GM18507 (cell line): ENCODE data around the gene TMEM164.
A peak's percentile ranks its signal among the peaks of the same experiment; 100 is the strongest.

Experiments used
- DNase-seq: peaks from one replicate; pipeline ENCODE4 v3.0.0; 2011; ENCODE audit warnings: low read depth; ENCODE audit not compliant: insufficient read length; ENCODE audit errors: extremely low spot score
- FAIRE-seq: peaks from 2 replicates; lab custom pipeline; 2011; peaks lifted over from hg19 to GRCh38; lab: Jason Lieb, UNC

Gene TMEM164

GRCh38 chrX:110060846-110061537, 58.1 kb downstream of the TMEM164 start:
- no peak for DNase-seq
- FAIRE-seq = no peak

DNA sequence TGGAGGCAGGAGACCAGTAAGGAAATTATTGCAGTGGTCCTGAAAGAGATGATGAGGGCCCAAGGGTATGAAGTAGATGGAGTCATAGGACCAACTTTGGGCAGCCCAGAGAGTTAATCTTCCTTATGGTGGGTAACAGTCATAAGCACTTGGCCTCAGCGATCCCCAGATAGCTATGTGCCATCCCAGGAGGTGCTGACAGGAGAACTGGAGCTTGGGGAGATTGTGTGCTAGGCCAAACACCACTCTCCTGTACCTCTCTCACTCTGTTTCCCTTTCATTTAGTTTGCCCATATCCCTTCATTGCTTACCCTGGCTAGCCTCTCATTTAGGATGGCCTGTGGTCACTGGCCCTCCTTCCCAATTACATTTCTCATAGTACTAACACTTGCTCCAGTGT, 60.0 kb downstream of the TMEM164 start:
- FAIRE-seq (no peak), DNase-seq (no peak)

DNA sequence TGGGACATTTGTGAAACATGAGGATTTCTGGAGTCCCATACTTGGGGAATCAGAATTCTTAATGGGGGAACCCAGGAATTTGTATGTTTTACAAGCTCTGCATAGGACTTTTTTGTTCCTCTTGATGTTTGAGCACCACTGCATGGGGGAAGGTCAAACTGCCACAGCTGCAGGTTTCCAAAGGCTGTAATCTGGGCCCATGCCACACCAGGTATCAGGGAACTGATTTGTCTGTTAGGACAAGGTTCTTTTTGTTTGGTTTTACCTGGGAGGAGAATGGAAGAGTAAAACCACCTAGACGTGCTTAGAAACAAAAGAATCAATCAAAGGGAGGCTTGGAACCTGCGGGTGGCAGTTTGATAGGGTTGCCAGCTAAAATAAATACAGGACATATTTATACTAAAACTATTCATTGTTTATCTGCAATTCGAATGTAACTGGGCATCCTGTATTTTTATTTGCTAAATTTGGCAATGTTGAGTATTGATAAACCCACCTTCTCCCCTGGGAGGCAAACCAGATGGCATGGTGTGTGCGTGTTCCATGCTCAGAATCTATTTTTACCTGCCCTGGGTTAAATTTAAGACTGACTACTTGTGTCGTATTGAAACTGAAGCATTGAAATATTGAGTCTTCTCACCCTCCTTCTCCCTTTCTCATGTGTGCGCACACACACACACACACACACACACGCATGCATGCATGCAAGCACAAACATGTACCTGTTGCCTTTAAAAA, 63.7 kb downstream of the TMEM164 start:
- DNase-seq = no peak
- FAIRE-seq = no peak

- DNase-seq (no peak), FAIRE-seq (no peak)
Observed at GRCh38 chrX:110070970-110071369, 68.1 kb downstream of the TMEM164 start.

- no peak for FAIRE-seq
- DNase-seq = no peak
Observed at GRCh38 chrX:110081320-110081719, 78.4 kb downstream of the TMEM164 start.

GRCh38 chrX:110081740-110082139, 78.8 kb downstream of the TMEM164 start:
- no peak for DNase-seq
- FAIRE-seq = no peak

DNA sequence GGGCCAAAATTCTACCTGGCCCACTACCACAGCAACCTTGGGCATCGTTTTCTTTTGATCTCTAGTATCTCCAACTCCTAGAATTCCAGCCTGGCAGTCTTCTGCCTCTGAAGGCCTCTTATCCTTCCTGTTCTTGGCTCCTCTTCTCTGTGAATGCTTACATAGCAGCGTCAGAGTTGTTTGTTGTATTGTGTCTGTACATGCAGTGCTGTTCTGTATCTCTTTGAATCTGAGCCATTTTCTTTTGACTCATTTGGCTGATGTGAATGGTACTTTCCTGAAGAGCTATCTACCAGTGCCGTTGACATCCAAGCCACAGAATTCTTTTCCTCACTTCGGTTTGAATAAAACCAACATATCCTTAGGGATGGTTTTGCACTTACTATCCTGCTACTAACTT, 79.2 kb downstream of the TMEM164 start:
- no peak for FAIRE-seq

DNA sequence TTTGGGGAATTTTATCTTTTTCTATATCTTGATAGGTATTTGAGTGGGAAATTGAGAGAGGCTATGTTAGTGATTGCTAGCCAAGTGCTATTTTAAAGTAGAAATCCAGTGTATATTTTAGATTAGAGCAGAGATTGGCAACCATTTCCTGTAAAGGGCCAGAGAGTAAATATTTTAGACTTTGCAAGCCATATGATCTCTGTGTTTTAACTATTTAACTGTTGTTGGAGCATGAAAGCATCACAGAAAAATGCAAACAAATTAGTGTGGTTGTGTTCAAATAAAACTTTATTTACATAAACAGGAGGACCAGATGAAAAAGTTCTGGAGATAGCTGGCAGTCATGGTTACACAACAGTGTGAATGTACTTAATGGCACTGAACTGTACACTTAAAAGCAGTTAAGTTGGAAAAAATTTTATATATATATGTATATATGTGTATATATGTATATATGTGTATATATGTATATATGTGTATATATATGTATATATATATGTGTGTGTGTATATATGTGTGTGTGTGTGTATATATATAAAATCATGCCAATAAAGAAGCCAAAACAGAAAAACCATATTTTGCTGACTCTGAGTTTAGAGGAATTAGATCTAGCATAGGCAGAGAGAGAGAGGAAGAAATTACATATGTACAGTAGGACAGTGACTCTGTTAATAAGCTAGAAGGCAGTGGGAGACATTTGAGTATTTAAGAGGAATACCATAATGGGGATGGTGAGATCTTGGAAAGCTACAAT, 83.4 kb downstream of the TMEM164 start:
- no peak for DNase-seq

More for the DNA sequence above, 79.2 kb downstream of the TMEM164 start:
- no peak for DNase-seq

DNA sequence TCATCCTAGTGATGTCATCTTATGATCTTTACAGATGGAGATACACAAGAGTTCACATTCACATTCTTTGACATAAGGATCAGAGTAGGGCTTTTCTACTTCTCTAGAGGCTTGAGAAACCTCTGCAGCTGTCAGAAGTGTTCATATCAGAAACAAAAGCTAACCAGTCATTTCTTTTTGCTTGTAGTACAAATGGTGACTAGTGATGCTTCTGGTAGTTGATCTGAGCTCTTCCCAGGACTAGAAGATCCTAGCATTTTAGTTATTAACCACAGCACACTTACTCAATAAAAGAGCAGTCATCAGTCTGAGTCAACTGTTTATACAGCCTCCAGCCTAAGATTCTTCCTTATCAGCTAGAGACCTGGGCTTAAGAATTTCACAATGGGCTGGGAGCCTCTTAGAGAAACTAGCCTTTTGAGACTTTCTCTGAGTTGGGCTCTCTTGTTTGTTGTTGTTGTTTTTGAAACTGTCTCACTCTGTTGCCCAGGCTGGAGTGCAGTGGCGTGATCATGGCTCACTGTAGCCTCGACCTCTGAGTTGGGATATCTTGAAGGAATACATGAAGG, 84.1 kb downstream of the TMEM164 start:
- peak; percentile 21 for FAIRE-seq
- no peak for DNase-seq

More for the DNA sequence above, 83.4 kb downstream of the TMEM164 start:
- FAIRE-seq = no peak

DNA sequence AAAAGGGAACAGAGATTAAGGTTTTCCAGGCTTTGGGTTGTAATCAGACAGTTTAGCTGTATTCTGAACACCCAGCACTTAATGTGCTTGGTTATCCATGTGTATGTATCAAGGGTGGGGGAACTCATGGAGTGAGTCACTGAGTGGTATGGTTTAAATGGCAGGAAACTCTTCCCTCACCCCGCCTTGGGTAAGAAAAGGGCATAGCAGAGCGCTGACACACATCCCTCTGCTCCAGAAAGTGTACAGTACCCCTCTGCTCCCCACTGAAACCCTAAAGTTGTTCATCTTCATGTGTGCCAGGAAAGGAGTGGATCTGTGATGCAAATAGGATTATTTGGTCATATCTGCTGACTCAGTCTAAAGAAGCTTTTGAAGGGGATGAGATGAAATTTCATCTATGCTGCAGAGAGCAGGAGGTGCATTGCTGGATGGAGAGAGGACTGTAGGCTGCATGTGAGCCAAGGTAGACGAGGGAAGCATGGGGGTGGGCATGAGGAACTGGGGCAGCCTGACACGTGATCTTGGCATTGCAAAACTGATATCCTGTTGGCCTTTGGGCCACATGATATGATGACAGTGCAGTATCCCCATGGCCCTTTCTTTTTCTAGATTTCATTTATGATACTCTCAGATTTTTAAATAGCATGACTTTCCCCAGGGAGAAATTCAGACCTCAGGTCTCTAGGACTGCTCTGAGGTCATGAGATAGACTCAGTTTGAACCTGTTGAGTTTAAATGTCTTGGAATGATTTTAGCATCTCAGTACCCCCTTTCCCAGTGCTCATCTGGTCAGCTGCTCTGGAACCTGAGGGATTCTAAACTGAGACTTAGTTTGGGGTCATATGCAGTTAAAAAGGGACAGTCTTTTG, 84.8 kb downstream of the TMEM164 start:
- no peak for DNase-seq
- no peak for FAIRE-seq

DNA sequence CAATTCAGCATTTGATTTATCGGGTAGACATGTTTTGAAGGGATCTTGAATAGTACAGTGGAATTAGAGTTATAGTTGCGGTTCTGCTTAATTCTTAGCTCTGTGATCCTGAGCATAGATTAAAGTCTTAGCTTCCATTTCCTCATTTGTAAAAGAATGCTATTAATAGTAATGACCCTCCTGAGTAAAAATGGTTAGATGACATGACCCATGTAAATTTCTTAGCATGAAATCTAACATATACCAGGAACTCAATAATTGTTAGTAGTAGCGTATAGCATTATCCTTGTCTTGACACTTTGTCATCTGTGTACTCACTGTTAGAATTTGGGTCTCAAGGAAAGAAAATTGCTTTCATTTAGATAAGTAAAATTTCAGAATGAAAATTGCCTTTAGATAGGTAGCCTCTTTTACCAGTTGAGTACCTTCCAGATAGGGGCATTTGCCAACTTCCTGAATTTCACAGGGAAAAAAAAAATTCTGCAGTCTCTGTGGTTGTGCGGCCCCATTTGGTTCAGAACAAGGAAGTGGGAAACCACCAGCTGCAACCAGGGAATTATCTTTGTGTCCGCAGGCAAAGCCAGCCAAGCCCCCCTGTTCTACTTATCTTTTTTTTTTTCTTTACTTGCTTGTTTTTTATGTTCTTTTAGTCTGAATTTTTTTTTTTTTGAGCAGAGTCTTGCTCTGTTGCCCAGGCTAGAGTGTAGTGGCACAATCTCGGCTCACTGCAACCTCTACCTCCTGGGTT, 86.9 kb downstream of the TMEM164 start:
- DNase-seq = no peak
- no peak for FAIRE-seq

DNA sequence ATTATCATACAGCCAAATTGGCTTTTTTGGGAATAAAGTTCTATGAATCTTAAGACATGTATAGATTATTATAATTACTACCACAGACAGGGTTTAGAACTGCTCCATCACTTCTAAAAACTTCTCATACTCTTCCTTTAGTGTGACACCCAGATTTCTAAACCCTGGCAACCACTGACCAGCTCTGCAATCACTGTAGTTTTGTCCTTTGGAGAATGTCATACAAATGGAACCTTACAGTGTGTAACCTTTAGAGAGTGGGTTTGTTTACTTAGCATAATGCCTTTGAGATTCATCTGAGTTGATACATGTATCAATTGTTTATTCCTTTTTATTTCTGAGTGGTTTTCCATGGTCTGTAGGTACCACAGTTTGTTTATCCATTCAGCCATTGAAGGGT, 95.0 kb downstream of the TMEM164 start:
- FAIRE-seq (no peak), DNase-seq (no peak)

DNA sequence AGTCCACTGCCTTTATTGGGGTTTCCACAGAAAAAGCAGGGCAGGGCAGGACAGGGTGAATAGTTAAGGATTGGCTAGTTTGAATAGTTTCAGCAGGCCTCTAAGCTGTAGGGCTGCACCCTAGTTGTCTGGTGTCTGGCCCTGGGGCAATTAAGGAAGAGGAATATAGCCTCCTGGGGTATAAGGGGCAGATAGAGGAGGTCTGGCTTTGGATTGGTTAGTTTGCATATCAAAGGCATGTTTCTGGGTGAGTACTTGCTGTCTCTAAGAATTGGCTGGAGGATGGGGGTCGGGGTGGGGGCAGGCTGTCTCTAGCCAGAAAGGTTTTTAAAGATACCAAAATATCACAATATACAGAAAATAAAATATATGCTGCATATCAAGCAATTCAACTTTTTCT, 100.4 kb downstream of the TMEM164 start:
- no peak for FAIRE-seq
- no peak for DNase-seq

GRCh38 chrX:110104078-110104477, 101.2 kb downstream of the TMEM164 start:
- FAIRE-seq (no peak), DNase-seq (no peak)

DNA sequence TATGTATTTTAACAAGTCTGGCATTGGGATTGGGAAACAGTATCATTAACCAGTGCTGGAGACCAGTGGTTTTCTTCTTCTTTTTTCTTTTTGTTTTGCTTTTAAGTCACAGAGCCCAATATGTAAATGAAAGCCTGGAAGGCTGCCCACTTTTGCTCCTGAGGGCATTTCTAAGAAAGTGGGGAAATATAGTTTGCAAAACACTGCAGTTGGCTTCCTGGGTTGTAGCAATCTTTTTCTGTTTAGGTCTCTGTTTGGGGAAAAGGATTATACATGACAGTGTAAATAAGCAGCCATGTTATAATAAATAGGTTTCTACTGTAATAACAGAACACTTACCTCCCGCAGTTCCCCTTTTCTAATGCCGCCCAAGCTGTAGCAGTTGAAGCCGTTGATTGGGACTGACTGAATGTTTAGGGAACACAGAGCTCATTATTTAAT, 105.5 kb downstream of the TMEM164 start:
- FAIRE-seq = peak; percentile 39
- DNase-seq = no peak

- no peak for DNase-seq
- no peak for FAIRE-seq
Observed at GRCh38 chrX:110114260-110114776, 111.4 kb downstream of the TMEM164 start.

- no peak for DNase-seq
- no peak for FAIRE-seq
Observed at GRCh38 chrX:110116066-110116980, 113.4 kb downstream of the TMEM164 start.
